Measurements from ENCODE around the gene SSBP1.

GRCh38 chr7:141738592-141739013, 445 bp downstream of the SSBP1 start:
- TF ChIP-seq CTCF (IDR thresholded peaks at IDR 0.05) (no peak), POLR2AphosphoS5 (IDR thresholded peaks at IDR 0.05; ENCODE audit: insufficient read depth in 1 of 2, low read depth in 1 of 2) (no peak), POLR2A (IDR thresholded peaks at IDR 0.05) (no peak)
